ENCODE results near the gene PCDHGA3.

DNA sequence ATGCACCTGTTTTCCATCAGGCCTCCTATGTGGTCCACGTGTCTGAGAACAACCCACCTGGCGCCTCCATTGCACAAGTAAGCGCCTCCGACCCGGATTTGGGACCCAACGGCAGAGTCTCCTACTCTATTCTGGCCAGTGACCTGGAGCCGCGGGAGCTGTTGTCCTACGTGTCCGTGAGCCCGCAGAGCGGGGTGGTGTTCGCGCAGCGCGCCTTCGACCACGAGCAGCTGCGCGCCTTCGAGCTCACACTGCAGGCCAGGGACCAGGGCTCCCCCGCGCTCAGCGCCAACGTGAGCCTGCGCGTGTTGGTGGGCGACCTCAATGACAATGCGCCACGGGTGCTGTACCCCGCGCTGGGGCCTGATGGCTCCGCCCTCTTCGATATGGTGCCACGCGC, 8.0 kb downstream of the PCDHGA3 start:
- TF ChIP-seq, protein P1, sequence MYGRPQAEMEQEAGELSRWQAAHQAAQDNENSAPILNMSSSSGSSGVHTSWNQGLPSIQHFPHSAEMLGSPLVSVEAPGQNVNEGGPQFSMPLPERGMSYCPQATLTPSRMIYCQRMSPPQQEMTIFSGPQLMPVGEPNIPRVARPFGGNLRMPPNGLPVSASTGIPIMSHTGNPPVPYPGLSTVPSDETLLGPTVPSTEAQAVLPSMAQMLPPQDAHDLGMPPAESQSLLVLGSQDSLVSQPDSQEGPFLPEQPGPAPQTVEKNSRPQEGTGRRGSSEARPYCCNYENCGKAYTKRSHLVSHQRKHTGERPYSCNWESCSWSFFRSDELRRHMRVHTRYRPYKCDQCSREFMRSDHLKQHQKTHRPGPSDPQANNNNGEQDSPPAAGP (tag by site-specific recombination; IDR thresholded peaks at IDR 0.05), result no peak
- TF ChIP-seq TRIM28 (IDR thresholded peaks at IDR 0.05; ENCODE audit: borderline replicate concordance, low read length) (no peak), SETDB1 (IDR thresholded peaks at IDR 0.05; ENCODE audit: insufficient read length, low read length) (no peak), ZEB2 (tag by site-specific recombination; IDR thresholded peaks at IDR 0.05) (no peak), ZNF610 (tag by site-specific recombination; IDR thresholded peaks at IDR 0.05; ENCODE audit: borderline replicate concordance) (no peak)
- TF ChIP-seq, protein P2, sequence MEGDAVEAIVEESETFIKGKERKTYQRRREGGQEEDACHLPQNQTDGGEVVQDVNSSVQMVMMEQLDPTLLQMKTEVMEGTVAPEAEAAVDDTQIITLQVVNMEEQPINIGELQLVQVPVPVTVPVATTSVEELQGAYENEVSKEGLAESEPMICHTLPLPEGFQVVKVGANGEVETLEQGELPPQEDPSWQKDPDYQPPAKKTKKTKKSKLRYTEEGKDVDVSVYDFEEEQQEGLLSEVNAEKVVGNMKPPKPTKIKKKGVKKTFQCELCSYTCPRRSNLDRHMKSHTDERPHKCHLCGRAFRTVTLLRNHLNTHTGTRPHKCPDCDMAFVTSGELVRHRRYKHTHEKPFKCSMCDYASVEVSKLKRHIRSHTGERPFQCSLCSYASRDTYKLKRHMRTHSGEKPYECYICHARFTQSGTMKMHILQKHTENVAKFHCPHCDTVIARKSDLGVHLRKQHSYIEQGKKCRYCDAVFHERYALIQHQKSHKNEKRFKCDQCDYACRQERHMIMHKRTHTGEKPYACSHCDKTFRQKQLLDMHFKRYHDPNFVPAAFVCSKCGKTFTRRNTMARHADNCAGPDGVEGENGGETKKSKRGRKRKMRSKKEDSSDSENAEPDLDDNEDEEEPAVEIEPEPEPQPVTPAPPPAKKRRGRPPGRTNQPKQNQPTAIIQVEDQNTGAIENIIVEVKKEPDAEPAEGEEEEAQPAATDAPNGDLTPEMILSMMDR (tag by site-specific recombination; IDR thresholded peaks at IDR 0.05), result no peak
- TF ChIP-seq, protein P3, sequence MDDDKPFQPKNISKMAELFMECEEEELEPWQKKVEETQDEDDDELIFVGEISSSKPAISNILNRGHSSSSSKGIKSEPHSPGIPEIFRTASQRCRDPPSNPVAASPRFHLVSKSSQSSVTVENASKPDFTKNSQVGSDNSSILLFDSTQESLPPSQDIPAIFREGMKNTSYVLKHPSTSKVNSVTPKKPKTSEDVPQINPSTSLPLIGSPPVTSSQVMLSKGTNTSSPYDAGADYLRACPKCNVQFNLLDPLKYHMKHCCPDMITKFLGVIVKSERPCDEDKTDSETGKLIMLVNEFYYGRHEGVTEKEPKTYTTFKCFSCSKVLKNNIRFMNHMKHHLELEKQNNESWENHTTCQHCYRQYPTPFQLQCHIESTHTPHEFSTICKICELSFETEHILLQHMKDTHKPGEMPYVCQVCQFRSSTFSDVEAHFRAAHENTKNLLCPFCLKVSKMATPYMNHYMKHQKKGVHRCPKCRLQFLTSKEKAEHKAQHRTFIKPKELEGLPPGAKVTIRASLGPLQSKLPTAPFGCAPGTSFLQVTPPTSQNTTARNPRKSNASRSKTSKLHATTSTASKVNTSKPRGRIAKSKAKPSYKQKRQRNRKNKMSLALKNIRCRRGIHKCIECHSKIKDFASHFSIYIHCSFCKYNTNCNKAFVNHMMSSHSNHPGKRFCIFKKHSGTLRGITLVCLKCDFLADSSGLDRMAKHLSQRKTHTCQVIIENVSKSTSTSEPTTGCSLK (tag by site-specific recombination; IDR thresholded peaks at IDR 0.05), result no peak

Data from HEK293 (cell line).